ENCODE results near the gene SORBS1. TPM values are rescaled to one million over a fixed set of nuclear protein-coding genes. Genes with fewer than 3 reads are reported as not detected.

SORBS1 gene
- total and polyA plus RNA-seq, 2 of the 13 experiments (the other 11 are each of a cell fraction or from before 2014, with no cell fraction given), result 16.8 to 39.8 TPM

DNA sequence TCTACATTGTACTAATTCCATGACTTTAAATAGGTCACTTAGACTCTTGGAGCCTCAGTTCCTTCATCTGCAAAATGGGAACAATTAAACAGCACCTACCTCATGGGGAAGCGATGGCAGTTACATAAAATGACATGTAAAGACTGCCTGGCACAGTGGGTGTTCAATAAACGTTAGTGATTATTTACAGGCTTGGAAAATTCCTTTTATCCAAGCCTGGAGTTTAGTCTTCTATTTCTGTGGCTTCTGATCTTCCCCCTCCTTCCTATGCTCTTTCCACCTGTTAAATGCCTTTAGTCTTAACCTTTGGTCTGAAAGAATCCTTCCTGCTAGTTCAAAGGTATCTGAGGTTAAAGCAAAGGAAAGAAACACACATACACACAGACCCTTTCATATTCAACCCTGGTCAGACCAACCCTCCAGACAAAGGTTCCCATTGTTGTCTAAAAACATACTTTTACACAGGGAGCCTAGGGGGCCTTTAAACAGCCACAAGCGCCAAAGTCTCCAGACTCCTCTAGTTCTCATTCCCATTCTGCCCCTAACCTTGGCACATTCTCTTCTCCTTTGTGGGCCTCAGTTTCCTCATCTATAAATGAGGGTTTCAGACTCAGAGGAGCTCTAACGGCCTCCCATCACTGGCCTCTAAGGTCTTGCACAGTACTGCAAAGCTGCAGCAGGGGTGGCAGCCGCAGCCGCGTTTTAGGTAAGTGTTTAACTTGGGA lies 21.4 kb downstream of the SORBS1 start (continued):
- TF ChIP-seq, protein P1, sequence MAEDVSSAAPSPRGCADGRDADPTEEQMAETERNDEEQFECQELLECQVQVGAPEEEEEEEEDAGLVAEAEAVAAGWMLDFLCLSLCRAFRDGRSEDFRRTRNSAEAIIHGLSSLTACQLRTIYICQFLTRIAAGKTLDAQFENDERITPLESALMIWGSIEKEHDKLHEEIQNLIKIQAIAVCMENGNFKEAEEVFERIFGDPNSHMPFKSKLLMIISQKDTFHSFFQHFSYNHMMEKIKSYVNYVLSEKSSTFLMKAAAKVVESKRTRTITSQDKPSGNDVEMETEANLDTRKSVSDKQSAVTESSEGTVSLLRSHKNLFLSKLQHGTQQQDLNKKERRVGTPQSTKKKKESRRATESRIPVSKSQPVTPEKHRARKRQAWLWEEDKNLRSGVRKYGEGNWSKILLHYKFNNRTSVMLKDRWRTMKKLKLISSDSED (CRISPR knock-in tag; IDR thresholded peaks at IDR 0.05), result no peak
- no peak for TF ChIP-seq NFE2L2 (IDR thresholded peaks at IDR 0.05; ENCODE audit: low read length)
- TF ChIP-seq ZNF615 (CRISPR knock-in tag; IDR thresholded peaks at IDR 0.05; ENCODE audit: borderline replicate concordance), result no peak
- TF ChIP-seq, protein P2, sequence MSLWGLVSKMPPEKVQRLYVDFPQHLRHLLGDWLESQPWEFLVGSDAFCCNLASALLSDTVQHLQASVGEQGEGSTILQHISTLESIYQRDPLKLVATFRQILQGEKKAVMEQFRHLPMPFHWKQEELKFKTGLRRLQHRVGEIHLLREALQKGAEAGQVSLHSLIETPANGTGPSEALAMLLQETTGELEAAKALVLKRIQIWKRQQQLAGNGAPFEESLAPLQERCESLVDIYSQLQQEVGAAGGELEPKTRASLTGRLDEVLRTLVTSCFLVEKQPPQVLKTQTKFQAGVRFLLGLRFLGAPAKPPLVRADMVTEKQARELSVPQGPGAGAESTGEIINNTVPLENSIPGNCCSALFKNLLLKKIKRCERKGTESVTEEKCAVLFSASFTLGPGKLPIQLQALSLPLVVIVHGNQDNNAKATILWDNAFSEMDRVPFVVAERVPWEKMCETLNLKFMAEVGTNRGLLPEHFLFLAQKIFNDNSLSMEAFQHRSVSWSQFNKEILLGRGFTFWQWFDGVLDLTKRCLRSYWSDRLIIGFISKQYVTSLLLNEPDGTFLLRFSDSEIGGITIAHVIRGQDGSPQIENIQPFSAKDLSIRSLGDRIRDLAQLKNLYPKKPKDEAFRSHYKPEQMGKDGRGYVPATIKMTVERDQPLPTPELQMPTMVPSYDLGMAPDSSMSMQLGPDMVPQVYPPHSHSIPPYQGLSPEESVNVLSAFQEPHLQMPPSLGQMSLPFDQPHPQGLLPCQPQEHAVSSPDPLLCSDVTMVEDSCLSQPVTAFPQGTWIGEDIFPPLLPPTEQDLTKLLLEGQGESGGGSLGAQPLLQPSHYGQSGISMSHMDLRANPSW (CRISPR knock-in tag; IDR thresholded peaks at IDR 0.05; ENCODE audit: borderline replicate concordance), result no peak
- TF ChIP-seq TCF7L2 (IDR thresholded peaks at IDR 0.05; ENCODE audit: low read depth, low read length), result no peak
- no peak for TF ChIP-seq GZF1 (CRISPR knock-in tag; IDR thresholded peaks at IDR 0.05)
- TF ChIP-seq BORCS8-MEF2B (CRISPR knock-in tag; IDR thresholded peaks at IDR 0.05), result no peak
- TF ChIP-seq, protein P3, sequence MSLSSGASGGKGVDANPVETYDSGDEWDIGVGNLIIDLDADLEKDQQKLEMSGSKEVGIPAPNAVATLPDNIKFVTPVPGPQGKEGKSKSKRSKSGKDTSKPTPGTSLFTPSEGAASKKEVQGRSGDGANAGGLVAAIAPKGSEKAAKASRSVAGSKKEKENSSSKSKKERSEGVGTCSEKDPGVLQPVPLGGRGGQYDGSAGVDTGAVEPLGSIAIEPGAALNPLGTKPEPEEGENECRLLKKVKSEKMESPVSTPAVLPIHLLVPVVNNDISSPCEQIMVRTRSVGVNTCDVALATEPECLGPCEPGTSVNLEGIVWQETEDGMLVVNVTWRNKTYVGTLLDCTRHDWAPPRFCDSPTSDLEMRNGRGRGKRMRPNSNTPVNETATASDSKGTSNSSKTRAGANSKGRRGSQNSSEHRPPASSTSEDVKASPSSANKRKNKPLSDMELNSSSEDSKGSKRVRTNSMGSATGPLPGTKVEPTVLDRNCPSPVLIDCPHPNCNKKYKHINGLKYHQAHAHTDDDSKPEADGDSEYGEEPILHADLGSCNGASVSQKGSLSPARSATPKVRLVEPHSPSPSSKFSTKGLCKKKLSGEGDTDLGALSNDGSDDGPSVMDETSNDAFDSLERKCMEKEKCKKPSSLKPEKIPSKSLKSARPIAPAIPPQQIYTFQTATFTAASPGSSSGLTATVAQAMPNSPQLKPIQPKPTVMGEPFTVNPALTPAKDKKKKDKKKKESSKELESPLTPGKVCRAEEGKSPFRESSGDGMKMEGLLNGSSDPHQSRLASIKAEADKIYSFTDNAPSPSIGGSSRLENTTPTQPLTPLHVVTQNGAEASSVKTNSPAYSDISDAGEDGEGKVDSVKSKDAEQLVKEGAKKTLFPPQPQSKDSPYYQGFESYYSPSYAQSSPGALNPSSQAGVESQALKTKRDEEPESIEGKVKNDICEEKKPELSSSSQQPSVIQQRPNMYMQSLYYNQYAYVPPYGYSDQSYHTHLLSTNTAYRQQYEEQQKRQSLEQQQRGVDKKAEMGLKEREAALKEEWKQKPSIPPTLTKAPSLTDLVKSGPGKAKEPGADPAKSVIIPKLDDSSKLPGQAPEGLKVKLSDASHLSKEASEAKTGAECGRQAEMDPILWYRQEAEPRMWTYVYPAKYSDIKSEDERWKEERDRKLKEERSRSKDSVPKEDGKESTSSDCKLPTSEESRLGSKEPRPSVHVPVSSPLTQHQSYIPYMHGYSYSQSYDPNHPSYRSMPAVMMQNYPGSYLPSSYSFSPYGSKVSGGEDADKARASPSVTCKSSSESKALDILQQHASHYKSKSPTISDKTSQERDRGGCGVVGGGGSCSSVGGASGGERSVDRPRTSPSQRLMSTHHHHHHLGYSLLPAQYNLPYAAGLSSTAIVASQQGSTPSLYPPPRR (CRISPR knock-in tag; IDR thresholded peaks at IDR 0.05; ENCODE audit: borderline replicate concordance), result no peak; the same call in 1 of the 2 replicates
- no peak for TF ChIP-seq MEIS2 (CRISPR knock-in tag; IDR thresholded peaks at IDR 0.05)
- TF ChIP-seq, protein P4, sequence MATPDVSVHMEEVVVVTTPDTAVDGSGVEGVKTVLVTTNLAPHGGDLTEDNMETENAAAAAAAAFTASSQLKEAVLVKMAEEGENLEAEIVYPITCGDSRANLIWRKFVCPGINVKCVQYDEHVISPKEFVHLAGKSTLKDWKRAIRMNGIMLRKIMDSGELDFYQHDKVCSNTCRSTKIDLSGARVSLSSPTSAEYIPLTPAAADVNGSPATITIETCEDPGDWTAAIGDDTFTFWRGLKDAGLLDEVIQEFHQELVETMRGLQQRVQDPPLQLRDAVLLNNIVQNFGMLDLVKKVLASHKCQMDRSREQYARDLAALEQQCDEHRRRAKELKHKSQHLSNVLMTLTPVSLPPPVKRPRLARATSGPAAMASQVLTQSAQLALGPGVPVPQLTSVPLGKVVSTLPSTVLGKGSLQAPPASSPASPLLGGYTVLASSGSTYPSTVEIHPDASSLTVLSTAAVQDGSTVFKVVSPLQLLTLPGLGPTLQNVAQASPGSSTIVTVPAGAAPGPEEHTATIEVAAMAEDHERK (CRISPR knock-in tag; IDR thresholded peaks at IDR 0.05; ENCODE audit: low read depth), result no peak
- TF ChIP-seq ATF7 (IDR thresholded peaks at IDR 0.05), result no peak
- TF ChIP-seq ATF7 (CRISPR knock-in tag; IDR thresholded peaks at IDR 0.05), result no peak
- TF ChIP-seq ZNF331 (CRISPR knock-in tag; IDR thresholded peaks at IDR 0.05), result peak; percentile 32; the same call in 1 of the 2 replicates
- no peak for TF ChIP-seq HNRNPLL (IDR thresholded peaks at IDR 0.05; ENCODE audit: low read depth, low read length, poor library complexity, severe bottlenecking)
- TF ChIP-seq, protein P5, sequence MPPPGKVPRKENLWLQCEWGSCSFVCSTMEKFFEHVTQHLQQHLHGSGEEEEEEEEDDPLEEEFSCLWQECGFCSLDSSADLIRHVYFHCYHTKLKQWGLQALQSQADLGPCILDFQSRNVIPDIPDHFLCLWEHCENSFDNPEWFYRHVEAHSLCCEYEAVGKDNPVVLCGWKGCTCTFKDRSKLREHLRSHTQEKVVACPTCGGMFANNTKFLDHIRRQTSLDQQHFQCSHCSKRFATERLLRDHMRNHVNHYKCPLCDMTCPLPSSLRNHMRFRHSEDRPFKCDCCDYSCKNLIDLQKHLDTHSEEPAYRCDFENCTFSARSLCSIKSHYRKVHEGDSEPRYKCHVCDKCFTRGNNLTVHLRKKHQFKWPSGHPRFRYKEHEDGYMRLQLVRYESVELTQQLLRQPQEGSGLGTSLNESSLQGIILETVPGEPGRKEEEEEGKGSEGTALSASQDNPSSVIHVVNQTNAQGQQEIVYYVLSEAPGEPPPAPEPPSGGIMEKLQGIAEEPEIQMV (CRISPR knock-in tag; IDR thresholded peaks at IDR 0.05; ENCODE audit: low read depth), result no peak
